Mesendoderm (in vitro differentiated cells): Measurements from ENCODE around the gene CREBBP.

Experiments used
- DNase-seq: peaks from one replicate; pipeline ENCODE4 v3.0.0; 2013
- H2AK5ac ChIP-seq: 2 replicates; pipeline ENCODE4 v1.6.1; 2013; ENCODE audit warnings: low read length, inconsistent platforms
- H2BK120ac ChIP-seq: 2 replicates; pipeline ENCODE4 v1.6.1; 2013; ENCODE audit warnings: low read depth, mild to moderate bottlenecking, low read length, moderate library complexity, mixed read lengths
- H2BK15ac ChIP-seq: replicated peaks from 2 replicates; pipeline ENCODE4 v1.6.1; 2013; ENCODE audit warnings: low read depth, mild to moderate bottlenecking, moderate library complexity
- H2BK5ac ChIP-seq: 2 replicates; pipeline ENCODE4 v1.6.1; 2013; ENCODE audit warnings: low read length, inconsistent platforms
- H3K18ac ChIP-seq: 2 replicates; pipeline ENCODE4 v1.6.1; 2013; ENCODE audit warnings: mild to moderate bottlenecking, low read length, mixed read lengths
- H3K23ac ChIP-seq: one replicate; pipeline ENCODE4 v1.6.1; 2013; ENCODE audit warnings: low read length
- H3K27ac ChIP-seq: 2 replicates; pipeline ENCODE4 v1.5.1; 2013; ENCODE audit warnings: low read depth, mild to moderate bottlenecking, inconsistent platforms, low read length, moderate library complexity
- H3K27me3 ChIP-seq: 2 replicates; pipeline ENCODE4 v1.6.1; 2013; ENCODE audit warnings: low read length, control low read depth, mild to moderate bottlenecking, inconsistent platforms; ENCODE audit not compliant: insufficient read depth, poor library complexity
- H3K36me3 ChIP-seq: 2 replicates; pipeline ENCODE4 v1.6.1; 2013; ENCODE audit warnings: low read length, inconsistent platforms; ENCODE audit not compliant: control insufficient read depth, insufficient read depth
- H3K4ac ChIP-seq: one replicate; pipeline ENCODE4 v1.6.1; 2013; ENCODE audit warnings: low read depth, mild to moderate bottlenecking, low read length, moderate library complexity
- H3K4me1 ChIP-seq: 2 replicates; pipeline ENCODE4 v1.6.1; 2013; ENCODE audit warnings: low read depth, low read length, inconsistent platforms; ENCODE audit not compliant: control insufficient read depth
- H3K4me2 ChIP-seq: 2 replicates; pipeline ENCODE4 v1.6.1; 2013; ENCODE audit warnings: low read length
- H3K4me3 ChIP-seq: 2 replicates; pipeline ENCODE4 v1.5.1; 2013; ENCODE audit warnings: mild to moderate bottlenecking, low read length
- H3K56ac ChIP-seq: one replicate; pipeline ENCODE4 v1.6.1; 2013; ENCODE audit warnings: low read length
- H3K79me1 ChIP-seq: 2 replicates; pipeline ENCODE4 v1.6.1; 2013; ENCODE audit warnings: low read length, inconsistent platforms
- H3K79me2 ChIP-seq: 2 replicates; pipeline ENCODE4 v1.6.1; 2013; ENCODE audit warnings: mild to moderate bottlenecking, low read length; ENCODE audit not compliant: control insufficient read depth, insufficient read depth
- H3K9ac ChIP-seq: 2 replicates; pipeline ENCODE4 v1.6.1; 2013; ENCODE audit warnings: low read length, inconsistent platforms
- H4K5ac ChIP-seq: one replicate; pipeline ENCODE4 v1.6.1; 2013; ENCODE audit warnings: low read length
- H4K8ac ChIP-seq: one replicate; pipeline ENCODE4 v1.6.1; 2013; ENCODE audit warnings: low read depth, mild to moderate bottlenecking, control low read depth, low read length, moderate library complexity
- whole genome bisulfite sequencing: extraction: QIAGEN DNeasy Blood & Tissue Kit; methylation state at CpG from one replicate; pipeline ENCODE4 v1.1.7; 2013; ENCODE audit warnings: low lambda C conversion rate, missing lambda C conversion rate; ENCODE audit not compliant: insufficient coverage; ENCODE audit errors: extremely low coverage; 5-methylcytosine and 5-hydroxymethylcytosine counted together

The CREBBP gene

DNA sequence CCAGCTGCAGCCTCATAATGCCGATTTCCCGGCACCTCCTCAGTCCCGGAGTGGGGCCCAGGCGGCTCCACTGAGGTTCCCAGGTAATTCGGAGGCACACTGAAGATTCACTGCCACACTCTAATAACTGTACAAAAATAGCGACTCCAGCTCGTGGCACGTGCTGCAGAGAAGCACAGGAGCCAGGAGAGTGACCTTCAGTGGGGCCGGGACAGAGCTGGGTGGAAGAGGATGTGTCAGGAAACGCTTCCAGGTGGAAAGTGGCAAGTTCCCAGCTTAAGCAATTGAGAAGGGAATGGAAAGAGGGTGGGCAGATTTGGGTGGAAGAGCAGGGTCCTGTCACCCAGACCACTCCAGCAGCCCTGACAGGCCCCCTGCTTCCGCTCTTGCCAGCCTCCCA lies 160.1 kb downstream of the CREBBP start:
- Histone ChIP-seq H3K27me3 (no peaks in the 10 kb centered on the region), H3K27ac (no peak overlapping the region), H3K4me3 (no peak overlapping the region), H3K56ac (no peak overlapping the region), H3K4ac (no peak overlapping the region), H3K4me1 (no peaks in the 10 kb centered on the region), H2BK15ac (no peak overlapping the region), H4K8ac (no peak overlapping the region), H3K36me3 (no peaks in the 10 kb centered on the region), H2AK5ac (no peak overlapping the region), H3K9ac (no peak overlapping the region), H2BK5ac (no peak overlapping the region), H3K79me2 (peaks cover 12% of the 10 kb centered on the region), H3K4me2 (no peak overlapping the region), H3K18ac (no peak overlapping the region), H4K5ac (no peak overlapping the region), H3K23ac (no peak overlapping the region), H3K79me1 (peaks cover 1% of the 10 kb centered on the region), H2BK120ac (no peak overlapping the region)
- DNase-seq, result no peak
- WGBS, result no CpG with 5 or more reads among the region's 11 CpGs

DNA sequence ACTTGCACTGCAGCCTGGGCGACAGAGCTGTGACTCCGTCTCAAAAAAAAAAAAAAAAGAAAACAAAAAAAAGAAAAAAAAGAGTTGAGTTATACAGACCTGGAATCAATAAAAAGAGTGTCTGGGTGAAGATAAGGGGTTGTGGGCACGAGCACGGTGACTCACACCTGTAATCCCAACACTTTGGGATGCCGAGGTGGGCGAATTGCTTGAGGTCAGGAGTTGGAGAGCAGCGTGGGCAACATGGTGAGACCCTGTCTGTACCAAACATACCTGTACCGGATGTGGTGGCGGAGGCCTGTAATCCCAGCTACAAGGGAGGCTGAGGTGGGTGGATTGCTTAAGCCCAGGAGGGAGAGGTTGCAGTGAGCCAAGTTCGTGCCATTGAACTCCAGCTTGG lies 161.9 kb downstream of the CREBBP start:
- Histone ChIP-seq H3K18ac (no peak overlapping the region), H3K36me3 (no peaks in the 10 kb centered on the region), H4K5ac (no peak overlapping the region), H4K8ac (no peak overlapping the region), H3K4me1 (no peaks in the 10 kb centered on the region), H2BK15ac (no peak overlapping the region), H3K56ac (no peak overlapping the region), H3K4ac (no peak overlapping the region), H3K4me3 (no peak overlapping the region), H2AK5ac (no peak overlapping the region), H3K4me2 (no peak overlapping the region), H3K23ac (no peak overlapping the region), H2BK120ac (no peak overlapping the region), H2BK5ac (no peak overlapping the region), H3K27ac (no peak overlapping the region), H3K79me1 (peaks cover 4% of the 10 kb centered on the region), H3K27me3 (no peaks in the 10 kb centered on the region), H3K9ac (no peak overlapping the region), H3K79me2 (peaks cover 22% of the 10 kb centered on the region)
- no CpG with 5 or more reads among the region's 10 CpGs for WGBS
- no peak for DNase-seq

DNA sequence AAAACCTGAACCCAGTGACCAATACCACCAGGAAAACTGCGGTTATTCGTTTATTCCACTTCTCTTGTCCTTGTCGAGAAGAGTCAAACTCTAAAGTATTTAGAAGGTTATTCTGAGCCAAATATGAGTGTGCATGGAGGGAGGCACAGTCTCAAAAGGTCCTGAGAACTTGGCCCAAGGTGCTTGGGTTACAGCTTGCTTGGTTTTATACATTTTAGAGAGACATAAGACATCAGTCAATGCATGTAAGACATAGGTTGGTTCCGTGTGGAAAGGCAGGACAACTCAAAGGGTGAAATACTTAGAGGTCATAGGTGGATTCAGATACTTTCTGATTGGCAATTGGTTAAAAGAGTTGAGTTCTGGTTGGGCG lies 162.5 kb downstream of the CREBBP start:
- H3K27ac ChIP-seq, result no peak overlapping the region
- no peaks in the 10 kb centered on the region for H3K27me3 ChIP-seq
- H3K23ac ChIP-seq, result no peak overlapping the region
- no peak overlapping the region for H2BK120ac ChIP-seq
- no peak overlapping the region for H3K18ac ChIP-seq
- H3K4ac ChIP-seq, result no peak overlapping the region
- H3K36me3 ChIP-seq, result no peaks in the 10 kb centered on the region
- peak overlapping the region; percentile 93 for H3K9ac ChIP-seq
- H4K8ac ChIP-seq, result no peak overlapping the region
- H3K79me2 ChIP-seq, result peaks cover 28% of the 10 kb centered on the region
- H4K5ac ChIP-seq, result no peak overlapping the region
- H3K4me3 ChIP-seq, result peak overlapping the region; percentile 78
- no peaks in the 10 kb centered on the region for H3K4me1 ChIP-seq
- H3K56ac ChIP-seq, result peak overlapping the region; percentile 97
- no peak for DNase-seq
- H2AK5ac ChIP-seq, result no peak overlapping the region
- no peak overlapping the region for H2BK15ac ChIP-seq
- H2BK5ac ChIP-seq, result no peak overlapping the region
- H3K4me2 ChIP-seq, result peak overlapping the region; percentile 98
- H3K79me1 ChIP-seq, result peaks cover 4% of the 10 kb centered on the region
- no CpG with 5 or more reads among the region's 5 CpGs for whole genome bisulfite sequencing

DNA sequence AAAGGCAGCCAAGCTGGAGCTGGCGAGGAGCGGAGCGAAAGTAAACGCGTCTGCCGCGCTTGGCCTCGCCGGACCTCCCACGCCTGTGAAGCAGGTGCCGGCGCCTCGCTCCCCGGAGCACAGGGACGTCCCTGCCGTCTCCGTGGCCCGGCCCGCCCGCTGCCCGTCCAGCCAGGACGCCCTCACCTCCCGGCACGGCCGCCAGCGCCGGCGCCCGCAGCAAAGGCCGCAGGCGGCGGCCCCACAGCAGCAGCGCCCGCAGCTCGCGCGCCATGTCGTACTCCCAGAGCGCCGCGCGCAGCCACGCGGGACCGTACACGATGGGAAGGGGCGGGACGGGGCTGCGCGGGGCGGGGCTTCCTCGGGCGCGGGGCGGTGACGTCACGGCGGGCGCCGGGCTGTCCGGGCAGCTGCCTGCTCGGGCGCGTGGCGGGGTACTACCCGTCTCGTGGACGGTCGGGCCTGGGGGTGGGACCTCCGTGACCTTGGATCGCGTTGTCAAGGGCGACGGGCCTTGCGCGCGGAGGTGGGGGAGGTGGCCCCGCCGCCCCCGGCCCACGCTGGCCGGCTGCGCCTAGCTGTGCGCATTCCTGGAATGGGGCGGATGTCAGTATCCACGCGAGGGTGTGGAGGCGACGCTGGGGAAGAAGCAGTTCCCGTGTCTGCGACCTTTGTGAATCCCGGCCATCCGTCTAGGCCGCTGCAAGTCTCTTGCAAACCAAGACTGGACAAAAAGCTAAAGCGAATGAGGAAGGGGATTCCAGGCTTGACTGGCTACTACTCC lies 163.1 kb downstream of the CREBBP start, which contains the start of gene TRAP1:
Gene TRAP1 (minus strand): TSS at position 290 of the 784 bp plus-strand sequence. CDS start 16 bp downstream, at position 274.
- H2BK120ac ChIP-seq, result no peak within 1 kb of the TSS
- no peaks in the 10 kb centered on the region for H3K36me3 ChIP-seq
- no peak within 1 kb of the TSS for H3K23ac ChIP-seq
- peak within 1 kb of the TSS; percentile 98 for H3K4me2 ChIP-seq
- peak; percentile 66 for DNase-seq
- H3K9ac ChIP-seq, result peak within 1 kb of the TSS; percentile 93
- H2BK5ac ChIP-seq, result peak within 1 kb of the TSS; percentile 76
- no CpG with 5 or more reads among the region's 95 CpGs for WGBS
- H3K27ac ChIP-seq, result no peak within 1 kb of the TSS
- peak within 1 kb of the TSS; percentile 96 for H3K4me3 ChIP-seq
- H3K4ac ChIP-seq, result peak within 1 kb of the TSS; percentile 99
- peaks cover 31% of the 10 kb centered on the region for H3K79me2 ChIP-seq
- no peaks in the 10 kb centered on the region for H3K27me3 ChIP-seq
- peaks cover 4% of the 10 kb centered on the region for H3K79me1 ChIP-seq
- H4K5ac ChIP-seq, result no peak within 1 kb of the TSS
- peak within 1 kb of the TSS; percentile 97 for H3K56ac ChIP-seq
- H4K8ac ChIP-seq, result no peak within 1 kb of the TSS
- peak within 1 kb of the TSS; percentile 57 for H3K18ac ChIP-seq
- H2AK5ac ChIP-seq, result no peak within 1 kb of the TSS
- H2BK15ac ChIP-seq, result no peak within 1 kb of the TSS
- no peaks in the 10 kb centered on the region for H3K4me1 ChIP-seq

DNA sequence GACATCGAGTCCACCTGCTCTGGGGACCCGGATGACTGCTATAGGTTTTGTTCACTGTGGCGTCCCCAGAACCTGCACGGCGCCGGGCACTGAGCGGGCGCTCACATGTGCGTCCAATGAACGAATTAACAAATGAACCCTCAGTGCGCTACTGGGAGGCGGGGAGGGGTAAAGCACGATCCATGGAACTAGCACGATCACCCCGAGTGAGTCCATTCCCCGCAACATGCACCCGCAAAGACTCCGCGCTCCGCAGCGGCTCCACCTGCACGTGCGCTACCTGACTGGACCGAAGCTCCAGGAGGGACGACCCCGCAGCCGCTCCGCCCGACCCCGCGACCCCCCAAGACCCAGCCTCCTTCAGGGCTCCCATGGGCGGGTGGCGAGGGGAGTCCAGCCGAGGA lies 163.7 kb downstream of the CREBBP start:
- Histone ChIP-seq H2BK5ac (no peak overlapping the region), H3K27ac (no peak overlapping the region), H3K56ac (peak overlapping the region; percentile 95), H2BK15ac (no peak overlapping the region), H3K4ac (no peak overlapping the region), H2AK5ac (no peak overlapping the region), H3K36me3 (no peaks in the 10 kb centered on the region), H3K4me3 (peak overlapping the region; percentile 96), H3K9ac (peak overlapping the region; percentile 92), H4K5ac (no peak overlapping the region), H3K4me1 (no peaks in the 10 kb centered on the region), H4K8ac (no peak overlapping the region), H3K79me2 (peaks cover 35% of the 10 kb centered on the region), H3K27me3 (no peaks in the 10 kb centered on the region), H3K79me1 (peaks cover 4% of the 10 kb centered on the region), H2BK120ac (no peak overlapping the region), H3K23ac (no peak overlapping the region), H3K18ac (no peak overlapping the region), H3K4me2 (peak overlapping the region; percentile 84)
- DNase-seq, result peak; percentile 29
- WGBS, result no CpG with 5 or more reads among the region's 34 CpGs
